ENCODE measurements around the gene CPNE7.

The CPNE7 gene

GRCh38 chr16:89607937-89608740 lies 32.6 kb downstream of the CPNE7 start:
- DNase-seq: no peak

- DNase-seq: no peak
Measured at GRCh38 chr16:89610108-89610453, 34.5 kb downstream of the CPNE7 start.

- DNase-seq: no peak
Measured at GRCh38 chr16:89612415-89613166, 37.0 kb downstream of the CPNE7 start.

GRCh38 chr16:89613231-89613953 lies 37.8 kb downstream of the CPNE7 start, which contains the start of gene DPEP1:
DPEP1 (plus strand) TSS chr16:89613642; CDS start chr16:89630411, 16,769 bp downstream.
- no peak for DNase-seq

GRCh38 chr16:89613954-89614459 lies 38.4 kb downstream of the CPNE7 start:
- no peak for DNase-seq

- no peak for DNase-seq
Measured at GRCh38 chr16:89615176-89615575, 39.6 kb downstream of the CPNE7 start.

- no peak for DNase-seq
Measured at GRCh38 chr16:89615596-89616090, 40.1 kb downstream of the CPNE7 start.

GRCh38 chr16:89616623-89617022 lies 41.1 kb downstream of the CPNE7 start:
- no peak for DNase-seq

GRCh38 chr16:89617036-89617435 lies 41.5 kb downstream of the CPNE7 start:
- no peak for DNase-seq

- DNase-seq: no peak
Measured at GRCh38 chr16:89618109-89618998, 42.8 kb downstream of the CPNE7 start.

GRCh38 chr16:89619840-89620239 lies 44.3 kb downstream of the CPNE7 start:
- no peak for DNase-seq

GRCh38 chr16:89620406-89620841 lies 44.9 kb downstream of the CPNE7 start:
- no peak for DNase-seq

- no peak for DNase-seq
Measured at GRCh38 chr16:89621136-89621697, 45.7 kb downstream of the CPNE7 start.

GRCh38 chr16:89621698-89622409 lies 46.3 kb downstream of the CPNE7 start:
- no peak for DNase-seq

GRCh38 chr16:89623511-89624261 lies 48.1 kb downstream of the CPNE7 start:
- DNase-seq: no peak

- DNase-seq: no peak
Measured at GRCh38 chr16:89624777-89625761, 49.5 kb downstream of the CPNE7 start.

- DNase-seq: no peak
Measured at GRCh38 chr16:89629827-89630610, 54.5 kb downstream of the CPNE7 start.

GRCh38 chr16:89633064-89633631 lies 57.6 kb downstream of the CPNE7 start:
- no peak for DNase-seq

Measured in NCI-H1930 (cell line).